Neural progenitor cell (in vitro differentiated cells): ENCODE results near the gene TLX1.

Experiments
- EZH2phosphoT487 ChIP-seq: fragments of 200-600 bp; sonication (generic); IDR thresholded peaks from 2 replicates; pipeline ENCODE4 v1.6.1; 2017; ENCODE audit warnings: antibody characterized with exemption
- TF ChIP-seq, protein P1 (sequence below): fragments of 200-600 bp; sonication (generic); IDR thresholded peaks from 2 replicates; pipeline ENCODE4 v1.5.1; 2017; ENCODE audit warnings: antibody characterized with exemption, mild to moderate bottlenecking

DNA sequence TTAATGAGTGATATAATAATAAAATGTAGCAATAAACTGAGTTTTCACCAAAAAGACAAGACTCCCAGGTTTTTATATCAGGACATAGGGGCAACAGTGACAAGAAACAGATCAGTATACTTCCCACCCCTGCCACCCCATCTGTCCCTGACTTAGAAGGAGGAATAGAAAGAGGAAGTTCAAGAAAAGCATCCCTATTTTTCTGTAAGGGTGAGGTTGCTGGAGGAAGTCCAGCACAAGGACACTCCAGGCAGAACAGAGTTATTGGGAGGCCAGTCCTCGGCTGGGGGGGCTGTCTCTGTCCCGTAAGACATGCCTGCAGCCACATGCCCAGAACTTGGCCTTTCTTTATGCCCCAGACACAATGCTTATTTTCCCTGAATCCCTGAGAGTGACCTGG, 16.5 kb upstream of the TLX1 start:
- TF ChIP-seq, protein P1, sequence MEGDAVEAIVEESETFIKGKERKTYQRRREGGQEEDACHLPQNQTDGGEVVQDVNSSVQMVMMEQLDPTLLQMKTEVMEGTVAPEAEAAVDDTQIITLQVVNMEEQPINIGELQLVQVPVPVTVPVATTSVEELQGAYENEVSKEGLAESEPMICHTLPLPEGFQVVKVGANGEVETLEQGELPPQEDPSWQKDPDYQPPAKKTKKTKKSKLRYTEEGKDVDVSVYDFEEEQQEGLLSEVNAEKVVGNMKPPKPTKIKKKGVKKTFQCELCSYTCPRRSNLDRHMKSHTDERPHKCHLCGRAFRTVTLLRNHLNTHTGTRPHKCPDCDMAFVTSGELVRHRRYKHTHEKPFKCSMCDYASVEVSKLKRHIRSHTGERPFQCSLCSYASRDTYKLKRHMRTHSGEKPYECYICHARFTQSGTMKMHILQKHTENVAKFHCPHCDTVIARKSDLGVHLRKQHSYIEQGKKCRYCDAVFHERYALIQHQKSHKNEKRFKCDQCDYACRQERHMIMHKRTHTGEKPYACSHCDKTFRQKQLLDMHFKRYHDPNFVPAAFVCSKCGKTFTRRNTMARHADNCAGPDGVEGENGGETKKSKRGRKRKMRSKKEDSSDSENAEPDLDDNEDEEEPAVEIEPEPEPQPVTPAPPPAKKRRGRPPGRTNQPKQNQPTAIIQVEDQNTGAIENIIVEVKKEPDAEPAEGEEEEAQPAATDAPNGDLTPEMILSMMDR, result no peak
- TF ChIP-seq EZH2phosphoT487, result no peak
